Esophagus squamous epithelium (tissue), 4 donors: Measurements from ENCODE around the gene CLPTM1L.

Experiments used
- CTCF ChIP-seq, 6 experiments: fragments of 450-650 bp in 4 of 6; fragments of 200-600 bp in 2 of 6; sonication (generic) in 2 of 6; IDR thresholded peaks; one replicate each; pipeline ENCODE4 v1.5.1; 2016 to 2019; ENCODE audit warnings: antibody characterized with exemption in 6 of 6, mild to moderate bottlenecking in 4 of 6, moderate library complexity in 4 of 6
- POLR2A ChIP-seq, 4 donors: fragments of 450-650 bp; IDR thresholded peaks; one replicate each; pipeline ENCODE4 v1.6.1; 2017; ENCODE audit warnings: antibody characterized with exemption in 4 of 4, mild to moderate bottlenecking in 4 of 4, moderate library complexity in 3 of 4

GRCh38 chr5:1392801-1393565, 48.1 kb upstream of the CLPTM1L start:
- no peak for TF ChIP-seq CTCF (IDR thresholded peaks at IDR 0.05)
- no peak for TF ChIP-seq POLR2A (IDR thresholded peaks at IDR 0.05)
